Spleen (tissue), 11 donors: Measurements from ENCODE around the gene SLC25A13. TPM values are rescaled to one million over a fixed set of nuclear protein-coding genes. Genes with fewer than 3 reads are reported as not detected.

Experiments used
- DNase-seq: peaks from one replicate; pipeline ENCODE4 v3.0.0-alpha.2; 2020
- H3K27ac ChIP-seq, 8 donors: fragments of 200-600 bp; sonication (generic) in 7 of 8; 1 replicate in 4 of 8; 2 replicates in 4 of 8; pipeline versions ENCODE4 v1.5.0 to v1.8.0; 2016 to 2021; ENCODE audit warnings: inconsistent platforms in 4 of 8, mild to moderate bottlenecking in 4 of 8, moderate library complexity in 1 of 8
- H3K27me3 ChIP-seq, 7 donors: fragments of 200-600 bp; sonication (generic) in 6 of 7; replicated peaks in 1 of 7; 1 replicate in 4 of 7; 2 replicates in 3 of 7; pipeline versions ENCODE4 v1.5.0 to v1.8.0; 2016 to 2021; ENCODE audit warnings: inconsistent platforms in 3 of 7, mild to moderate bottlenecking in 1 of 7
- H3K36me3 ChIP-seq, 6 donors: fragments of 200-600 bp; sonication (generic) in 5 of 6; 1 replicate in 4 of 6; 2 replicates in 2 of 6; pipeline versions ENCODE4 v1.5.0 to v1.8.0; 2016 to 2021; ENCODE audit warnings: inconsistent platforms in 2 of 6
- H3K4me1 ChIP-seq, 6 donors: fragments of 200-600 bp; sonication (generic) in 5 of 6; 1 replicate in 3 of 6; 2 replicates in 3 of 6; pipeline versions ENCODE4 v1.5.0 to v1.8.0; 2016 to 2021; ENCODE audit warnings: inconsistent platforms in 3 of 6
- H3K4me3 ChIP-seq, 8 donors: fragments of 200-600 bp; sonication (generic) in 7 of 8; 1 replicate in 4 of 8; 2 replicates in 4 of 8; pipeline versions ENCODE4 v1.5.0 to v1.8.0; 2016 to 2021; ENCODE audit warnings: inconsistent platforms in 4 of 8, mild to moderate bottlenecking in 4 of 8, moderate library complexity in 2 of 8
- H3K9me3 ChIP-seq, 8 donors: fragments of 200-600 bp; sonication (generic) in 7 of 8; 1 replicate in 4 of 8; 2 replicates in 4 of 8; pipeline versions ENCODE4 v1.5.0 to v1.8.0; 2016 to 2021; ENCODE audit warnings: inconsistent platforms in 4 of 8
- POLR2A ChIP-seq, 3 donors: fragments of 450-650 bp; IDR thresholded peaks; one replicate each; pipeline ENCODE4 v1.5.1; 2017; ENCODE audit warnings: antibody characterized with exemption in 3 of 3, mild to moderate bottlenecking in 1 of 3
- POLR2AphosphoS5 ChIP-seq, 3 donors: sonication (generic); formaldehyde crosslinking; IDR thresholded peaks; one replicate each; pipeline ENCODE4 v1.5.1; 2017; ENCODE audit warnings: antibody characterized with exemption in 3 of 3
- whole genome bisulfite sequencing, 5 donors: extraction: QIAGEN DNeasy Blood & Tissue Kit in 3 of 5; methylation state at CpG; one replicate each; pipeline versions ENCODE4 v1.1.5 to v1.1.7; 2013 to 2018; 5-methylcytosine and 5-hydroxymethylcytosine counted together
- intact Hi-C: fragments of 100-400 bp; cut with DNase I; formaldehyde crosslinking; loops from one replicate; pipeline ENCODE4 v1.15.0; 2023; ENCODE audit warnings: low total_unique reads
- polyA plus RNA-seq, 3 donors: library from polyadenylated mRNA; stranded (reverse); fragments of 200-250 nt; gene quantifications; one replicate each; pipeline ENCODE4 v1.2.1, GENCODE V29; 2013
- total RNA-seq, 7 donors: library from RNA; depleted of rRNA in 3 of 7; stranded (reverse); fragments of >200 nt in 3 of 7; fragmentation: NEBNext Ultra II Directional in 4 of 7; extraction: Animal tissue kit (Norgen Biotek cat#: 25700) in 4 of 7; gene quantifications; one replicate each; pipeline versions ENCODE4 v1.1.0 to v1.2.1, GENCODE V29; 2016 to 2021
- TF ChIP-seq, protein P1 (sequence below), 11 experiments: fragments of 200-600 bp in 7 of 11; fragments of 450-650 bp in 4 of 11; sonication (generic) in 4 of 11; IDR thresholded peaks in 8 of 11; conservative IDR thresholded peaks in 3 of 11; 1 replicate in 7 of 11; 2 replicates in 4 of 11; pipeline versions ENCODE4 v1.4.0 to v1.8.0; 2016 to 2021; ENCODE audit warnings: antibody characterized with exemption in 11 of 11, inconsistent platforms in 4 of 11, mild to moderate bottlenecking in 1 of 11
- donor health status: healthy with polysubstance abuse.
- donor health status: DM: no; HTN: no; CAD: no; lungs with moderate emphysema.
- donor health status: DM: no; HTN: no; CAD: no.
- donor health status: Bipolar disorder and iron deficiency.
- donor health status: healthy.
- donor health status: DM: no; HTN: no; CAD: no.
- donor health status: DM: yes; HTN: yes; CAD: no.

SLC25A13 gene
- total and polyA plus RNA-seq, 10 donors = 6.3 to 44.4 (median 25.9) TPM

DNA sequence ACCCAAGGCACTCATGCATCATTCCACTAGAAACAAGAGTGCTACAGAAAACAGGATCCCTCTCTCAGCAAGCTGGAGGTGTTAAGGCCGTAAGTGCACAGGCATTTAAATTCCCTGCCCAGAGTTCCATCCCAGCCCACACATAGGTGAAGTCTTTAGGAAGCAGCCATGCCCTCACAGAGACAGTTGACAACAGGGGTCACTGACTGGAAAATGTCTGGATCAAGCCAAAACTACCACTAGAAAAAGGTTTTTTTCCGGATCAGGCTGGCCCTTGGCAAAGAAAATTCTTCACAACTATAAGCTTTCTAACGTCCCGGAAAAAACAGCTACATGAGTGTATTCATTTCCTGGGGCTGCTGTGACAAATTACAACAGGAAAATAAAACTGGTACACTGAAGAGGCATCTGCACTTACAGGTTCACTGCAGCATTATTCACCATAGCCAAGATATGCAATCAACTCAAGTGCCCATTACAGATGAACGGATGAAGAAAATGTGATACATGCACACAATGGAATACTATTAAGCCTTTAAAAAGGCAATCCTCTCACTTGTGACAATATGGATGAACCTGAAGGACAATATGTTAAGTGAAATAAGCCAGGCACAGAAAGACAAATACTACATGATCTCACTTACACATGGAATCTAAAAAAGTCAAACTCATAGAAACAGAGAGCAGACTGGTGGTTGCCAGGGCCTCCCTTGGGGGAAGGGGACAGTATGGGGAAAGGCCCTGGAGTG is 52.5 kb downstream of the SLC25A13 start:
- Histone ChIP-seq H3K27ac (peak overlapping the region in 2 of 8 donors; percentile 5 to 11), H3K27me3 (no peaks in the 10 kb centered on the region), H3K4me1 (no peaks in the 10 kb centered on the region), H3K4me3 (no peak overlapping the region), H3K9me3 (no peaks in the 10 kb centered on the region), H3K36me3 (peaks cover 0 to 52% (median 0%) of the 10 kb centered on the region in 6 donors)
- intact Hi-C loops = no loop called here
- 65 to 84% (median 81%) methylated on average over 5 of the region's 5 CpGs for WGBS, 5 donors
- TF ChIP-seq POLR2A (IDR thresholded peaks at IDR 0.05) (no peak), POLR2AphosphoS5 (IDR thresholded peaks at IDR 0.05) (no peak)
- TF ChIP-seq, protein P1, sequence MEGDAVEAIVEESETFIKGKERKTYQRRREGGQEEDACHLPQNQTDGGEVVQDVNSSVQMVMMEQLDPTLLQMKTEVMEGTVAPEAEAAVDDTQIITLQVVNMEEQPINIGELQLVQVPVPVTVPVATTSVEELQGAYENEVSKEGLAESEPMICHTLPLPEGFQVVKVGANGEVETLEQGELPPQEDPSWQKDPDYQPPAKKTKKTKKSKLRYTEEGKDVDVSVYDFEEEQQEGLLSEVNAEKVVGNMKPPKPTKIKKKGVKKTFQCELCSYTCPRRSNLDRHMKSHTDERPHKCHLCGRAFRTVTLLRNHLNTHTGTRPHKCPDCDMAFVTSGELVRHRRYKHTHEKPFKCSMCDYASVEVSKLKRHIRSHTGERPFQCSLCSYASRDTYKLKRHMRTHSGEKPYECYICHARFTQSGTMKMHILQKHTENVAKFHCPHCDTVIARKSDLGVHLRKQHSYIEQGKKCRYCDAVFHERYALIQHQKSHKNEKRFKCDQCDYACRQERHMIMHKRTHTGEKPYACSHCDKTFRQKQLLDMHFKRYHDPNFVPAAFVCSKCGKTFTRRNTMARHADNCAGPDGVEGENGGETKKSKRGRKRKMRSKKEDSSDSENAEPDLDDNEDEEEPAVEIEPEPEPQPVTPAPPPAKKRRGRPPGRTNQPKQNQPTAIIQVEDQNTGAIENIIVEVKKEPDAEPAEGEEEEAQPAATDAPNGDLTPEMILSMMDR (IDR thresholded peaks at IDR 0.05 in 8 of 11, conservative IDR thresholded peaks at IDR 0.05 in 3 of 11) = no peak
- no peak for DNase-seq

DNA sequence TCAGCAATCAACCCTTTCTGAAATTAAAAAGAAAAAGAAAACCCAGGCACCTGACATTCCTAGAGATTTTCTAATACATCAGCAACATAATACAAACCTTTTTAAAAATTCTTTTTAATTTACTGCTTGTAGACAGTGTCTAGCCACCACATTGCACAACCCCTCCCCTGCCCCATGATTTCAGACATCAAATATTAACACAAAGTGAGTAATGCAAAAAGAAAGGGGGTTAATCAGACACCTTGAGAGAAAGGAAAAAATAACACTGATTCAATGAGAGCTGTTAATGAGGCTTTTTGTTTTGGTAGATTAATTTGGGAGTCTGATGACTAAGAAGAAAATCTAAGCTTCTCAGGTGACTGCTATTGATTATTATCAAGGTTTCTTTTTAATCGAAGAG is 55.3 kb downstream of the SLC25A13 start:
- Histone ChIP-seq H3K27me3 (no peaks in the 10 kb centered on the region), H3K27ac (no peak overlapping the region), H3K36me3 (peaks cover 0 to 38% (median 0%) of the 10 kb centered on the region in 6 donors), H3K4me1 (no peaks in the 10 kb centered on the region), H3K9me3 (no peaks in the 10 kb centered on the region), H3K4me3 (no peak overlapping the region)
- intact Hi-C loops = no loop called here
- DNase-seq = no peak
- WGBS, 5 donors = 93 to 100% (median 95%) methylated on average over 1 of the region's 1 CpG
- TF ChIP-seq POLR2A (IDR thresholded peaks at IDR 0.05) = no peak
- TF ChIP-seq POLR2AphosphoS5 (IDR thresholded peaks at IDR 0.05) = no peak
- TF ChIP-seq, protein P1 (IDR thresholded peaks at IDR 0.05 in 8 of 11, conservative IDR thresholded peaks at IDR 0.05 in 3 of 11) = no peak

DNA sequence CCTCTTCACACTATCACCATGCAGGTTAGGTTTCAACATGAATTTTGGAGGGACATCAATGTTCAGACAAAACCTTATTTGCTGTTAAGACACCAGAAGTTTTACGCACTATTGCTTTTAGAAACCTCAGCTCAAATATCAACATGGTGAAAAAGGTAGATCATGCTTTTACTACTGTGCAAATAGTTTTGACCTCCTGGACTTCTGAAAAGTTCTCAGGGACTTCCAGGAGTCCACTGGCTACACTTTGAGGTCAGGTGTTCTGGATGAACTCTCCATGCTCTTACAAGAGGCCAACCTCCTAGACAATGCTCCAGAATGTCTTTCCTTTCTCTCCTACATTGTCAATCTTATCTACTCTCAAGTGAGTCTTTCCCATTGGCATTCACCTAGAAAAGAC is 55.9 kb downstream of the SLC25A13 start:
- TF ChIP-seq, protein P1 (IDR thresholded peaks at IDR 0.05 in 8 of 11, conservative IDR thresholded peaks at IDR 0.05 in 3 of 11) = no peak
- TF ChIP-seq POLR2A (IDR thresholded peaks at IDR 0.05) = no peak
- no peak for TF ChIP-seq POLR2AphosphoS5 (IDR thresholded peaks at IDR 0.05)
- Histone ChIP-seq H3K36me3 (peaks cover 0 to 38% (median 0%) of the 10 kb centered on the region in 6 donors), H3K27ac (no peak overlapping the region), H3K4me1 (no peaks in the 10 kb centered on the region), H3K4me3 (no peak overlapping the region), H3K27me3 (no peaks in the 10 kb centered on the region), H3K9me3 (no peaks in the 10 kb centered on the region)
- intact Hi-C loops = no loop called here
- WGBS, 5 donors = 94 to 100% (median 97%) methylated on average over 1 of the region's 1 CpG
- DNase-seq = no peak

DNA sequence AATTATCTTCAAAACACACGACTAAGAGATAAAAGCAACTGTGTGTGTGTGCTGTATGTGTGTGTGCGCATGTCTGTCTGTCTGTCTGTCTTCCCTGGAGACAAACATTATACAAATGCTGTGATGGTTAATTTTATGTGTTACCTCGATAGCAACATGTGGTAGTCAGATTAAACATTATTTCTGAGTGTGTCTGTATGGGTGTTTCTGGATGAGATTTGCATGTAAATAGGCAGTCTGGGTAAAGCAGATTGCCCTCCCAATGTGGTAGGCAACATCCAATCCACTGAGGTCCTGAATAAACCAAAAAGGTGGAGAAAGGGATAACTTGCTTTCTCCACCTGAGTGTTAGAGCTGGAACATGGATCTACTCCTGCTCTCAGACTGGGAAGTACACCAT is 67.9 kb downstream of the SLC25A13 start:
- Histone ChIP-seq H3K4me1 (peaks cover 0 to 6% (median 0%) of the 10 kb centered on the region in 6 donors), H3K36me3 (no peaks in the 10 kb centered on the region), H3K27ac (no peak overlapping the region), H3K9me3 (peaks cover 0 to 38% (median 31%) of the 10 kb centered on the region in 8 donors), H3K27me3 (no peaks in the 10 kb centered on the region), H3K4me3 (no peak overlapping the region)
- DNase-seq = no peak
- no peak for TF ChIP-seq POLR2A (IDR thresholded peaks at IDR 0.05)
- TF ChIP-seq POLR2AphosphoS5 (IDR thresholded peaks at IDR 0.05) = no peak
- TF ChIP-seq, protein P1 (IDR thresholded peaks at IDR 0.05 in 8 of 11, conservative IDR thresholded peaks at IDR 0.05 in 3 of 11) = no peak
- intact Hi-C loops = no loop called here
- WGBS, 5 donors = 89 to 98% (median 93%) methylated on average over 3 of the region's 3 CpGs
